GM13977 (cell line): ENCODE measurements around the gene KCNN3.

Source experiments
- DNase-seq: peaks from one replicate; pipeline ENCODE4 v3.0.0; 2012; ENCODE audit warnings: low spot score
- CTCF ChIP-seq: IDR thresholded peaks from 2 replicates; pipeline ENCODE4 v1.5.1; 2012; ENCODE audit warnings: mild to moderate bottlenecking, control low read depth; ENCODE audit not compliant: insufficient read depth; ENCODE audit errors: extremely low read depth, missing control alignments
- in situ Hi-C: fragments of 300-500 bp; cut with MboI; formaldehyde crosslinking; loops from one replicate; pipeline ENCODE4 v1.12.0; 2022; ENCODE audit warnings: low sequenced_read_pairs, low pct_unique_long_range_greater_than_20kb, mixed read lengths, inconsistent platforms; ENCODE audit not compliant: unreplicated experiment

KCNN3 gene

GRCh38 chr1:154659823-154660592 lies 210.1 kb downstream of the KCNN3 start:
- no peak for TF ChIP-seq CTCF
- in situ Hi-C loops, result loop anchor here (10.0 to 25.0 kb wide), 2 partner anchors 215 to 402 kb away; partner anchors contain the start of genes ADAM15, EFNA4 and KCNN3
- DNase-seq, result no peak

- no peak for TF ChIP-seq CTCF
- DNase-seq, result no peak
- in situ Hi-C loops, result loop anchor here (25.0 kb wide), 1 partner anchor 405 kb away; the partner anchor contains the start of genes ADAM15 and EFNA4
Measured at GRCh38 chr1:154657556-154657955, 212.5 kb downstream of the KCNN3 start.

GRCh38 chr1:154652893-154653292 lies 217.2 kb downstream of the KCNN3 start:
- in situ Hi-C loops, result loop anchor here (25.0 kb wide), 1 partner anchor 409 kb away; the partner anchor contains the start of genes ADAM15 and EFNA4
- no peak for TF ChIP-seq CTCF
- DNase-seq, result no peak
